ENCODE data around the gene SLC5A12.
A peak's percentile ranks its signal among the peaks of the same experiment; 100 is the strongest.

SLC5A12 gene

GRCh38 chr11:26719998-26720397 lies 1.9 kb downstream of the SLC5A12 start:
- no peak for DNase-seq (ENCODE audit: low read depth in 2 of 2)

- DNase-seq (ENCODE audit: low read depth in 2 of 2), result no peak
These were observed 2.4 kb downstream of the SLC5A12 start for GRCh38 chr11:26719289-26719973.

GRCh38 chr11:26717771-26718170 lies 4.1 kb downstream of the SLC5A12 start:
- no peak for DNase-seq (ENCODE audit: low read depth in 2 of 2)

- DNase-seq (ENCODE audit: low read depth in 2 of 2), result no peak
These were observed 6.7 kb downstream of the SLC5A12 start for GRCh38 chr11:26715133-26715532.

- DNase-seq (ENCODE audit: low read depth in 2 of 2), result no peak
These were observed 9.4 kb downstream of the SLC5A12 start for GRCh38 chr11:26712497-26712896.

GRCh38 chr11:26710489-26710888 lies 11.4 kb downstream of the SLC5A12 start:
- DNase-seq (ENCODE audit: low read depth in 2 of 2), result no peak

- DNase-seq (ENCODE audit: low read depth in 2 of 2), result no peak
These were observed 13.0 kb downstream of the SLC5A12 start for GRCh38 chr11:26708736-26709456.

- no peak for DNase-seq (ENCODE audit: low read depth in 2 of 2)
These were observed 15.7 kb downstream of the SLC5A12 start for GRCh38 chr11:26706181-26706580.

- no peak for DNase-seq (ENCODE audit: low read depth in 2 of 2)
These were observed 17.6 kb downstream of the SLC5A12 start for GRCh38 chr11:26704249-26704648.

- DNase-seq (ENCODE audit: low read depth in 2 of 2), result peak in 1 of 2 experiments; percentile 4
These were observed 18.3 kb downstream of the SLC5A12 start for GRCh38 chr11:26703411-26704191.

- DNase-seq (ENCODE audit: low read depth in 2 of 2), result no peak
These were observed 19.5 kb downstream of the SLC5A12 start for GRCh38 chr11:26702406-26702805.

- no peak for DNase-seq (ENCODE audit: low read depth in 2 of 2)
These were observed 21.2 kb downstream of the SLC5A12 start for GRCh38 chr11:26700574-26701235.

GRCh38 chr11:26698224-26698623 lies 23.6 kb downstream of the SLC5A12 start:
- DNase-seq (ENCODE audit: low read depth in 2 of 2), result no peak

GRCh38 chr11:26696330-26696729 lies 25.5 kb downstream of the SLC5A12 start:
- no peak for DNase-seq (ENCODE audit: low read depth in 2 of 2)

- DNase-seq (ENCODE audit: low read depth in 2 of 2), result no peak
These were observed 33.2 kb downstream of the SLC5A12 start for GRCh38 chr11:26688701-26689100.

GRCh38 chr11:26687351-26687750 lies 34.5 kb downstream of the SLC5A12 start:
- no peak for DNase-seq (ENCODE audit: low read depth in 2 of 2)

- DNase-seq (ENCODE audit: low read depth in 2 of 2), result no peak
These were observed 44.3 kb downstream of the SLC5A12 start for GRCh38 chr11:26677566-26677965.

- DNase-seq (ENCODE audit: low read depth in 2 of 2), result no peak
These were observed 45.2 kb downstream of the SLC5A12 start for GRCh38 chr11:26676641-26677040.

- no peak for DNase-seq (ENCODE audit: low read depth in 2 of 2)
These were observed 46.5 kb downstream of the SLC5A12 start for GRCh38 chr11:26675233-26675928.

GRCh38 chr11:26665946-26666345 lies 55.9 kb downstream of the SLC5A12 start:
- DNase-seq (ENCODE audit: low read depth in 2 of 2), result no peak

- DNase-seq (ENCODE audit: low read depth in 2 of 2), result no peak
These were observed 56.8 kb downstream of the SLC5A12 start for GRCh38 chr11:26665036-26665435.

Data from fibroblast of skin of left biceps (primary cell).